GM18498 (cell line): ENCODE results near the gene ATL3.
A peak's percentile ranks its signal among the peaks of the same experiment; 100 is the strongest.
"Not testable (repeated sequence)": the region's sequence is repeated elsewhere in the genome, so short reads cannot be mapped to it uniquely, and the experiment has no call there.

ENCODE experiments used
- ATAC-seq: cut with Tn5 transposase; IDR thresholded peaks from one replicate; pipeline ENCODE4 v1.9.1; 2021; ENCODE audit warnings: mild to moderate bottlenecking, moderate library complexity; ENCODE audit not compliant: unreplicated experiment

ATL3 gene

DNA sequence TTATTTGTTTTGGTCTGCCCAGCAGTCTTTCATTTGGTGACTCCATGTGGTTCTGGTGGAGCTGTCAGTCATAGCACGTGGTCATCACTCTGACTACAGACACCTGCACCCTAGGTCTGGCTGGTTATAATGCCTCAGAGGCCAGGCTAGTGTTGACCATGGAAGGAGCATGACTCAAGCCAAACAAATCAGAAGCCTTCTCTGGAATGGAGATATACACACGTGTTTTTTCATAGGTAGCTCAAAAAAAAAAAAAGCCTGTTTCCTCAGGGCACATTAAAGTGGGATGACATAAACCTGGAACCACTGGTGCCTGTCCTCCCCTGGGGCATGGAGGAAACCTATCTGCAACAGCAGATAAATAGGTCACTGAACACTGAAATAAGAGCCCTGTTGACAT is 48.9 kb downstream of the ATL3 start:
- ATAC-seq: no peak

DNA sequence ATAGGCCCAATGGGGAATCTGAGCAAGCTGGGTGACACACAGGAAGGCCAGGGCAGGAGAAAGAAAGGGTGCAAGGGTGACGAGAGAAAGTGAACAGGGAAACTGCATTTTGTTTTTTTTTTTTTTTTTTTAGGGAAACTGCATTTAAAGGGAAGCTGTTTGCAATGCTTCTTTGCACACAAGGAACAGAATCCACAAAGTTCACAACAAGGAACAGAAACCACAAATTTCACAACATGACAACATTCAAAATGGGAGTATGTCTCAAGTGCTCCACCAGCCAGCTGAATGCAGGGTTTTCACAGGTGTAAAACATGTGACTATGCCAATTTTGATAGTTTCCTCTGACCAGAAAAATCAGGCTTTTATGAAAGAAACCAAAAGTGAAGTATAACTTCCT is 50.1 kb downstream of the ATL3 start:
- ATAC-seq: no peak

DNA sequence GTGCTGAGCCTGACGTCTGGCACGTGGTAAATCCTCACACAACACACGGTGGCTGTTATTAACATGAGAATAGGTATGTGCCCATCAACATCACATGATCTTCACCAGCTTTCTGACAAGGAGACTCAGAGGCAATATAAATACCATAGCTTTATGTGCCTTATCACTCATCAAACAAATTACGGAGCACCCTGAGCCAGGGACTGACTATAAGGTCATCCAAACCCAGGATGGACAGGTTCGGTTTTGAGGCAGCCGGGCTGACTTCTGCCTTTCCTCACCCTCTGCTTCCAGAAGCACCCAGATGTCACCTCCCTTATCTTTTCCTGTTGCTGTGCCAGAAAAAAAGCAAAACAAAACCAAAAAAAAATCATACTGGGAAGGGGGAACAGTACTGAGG is 51.2 kb downstream of the ATL3 start:
- no peak for ATAC-seq

DNA sequence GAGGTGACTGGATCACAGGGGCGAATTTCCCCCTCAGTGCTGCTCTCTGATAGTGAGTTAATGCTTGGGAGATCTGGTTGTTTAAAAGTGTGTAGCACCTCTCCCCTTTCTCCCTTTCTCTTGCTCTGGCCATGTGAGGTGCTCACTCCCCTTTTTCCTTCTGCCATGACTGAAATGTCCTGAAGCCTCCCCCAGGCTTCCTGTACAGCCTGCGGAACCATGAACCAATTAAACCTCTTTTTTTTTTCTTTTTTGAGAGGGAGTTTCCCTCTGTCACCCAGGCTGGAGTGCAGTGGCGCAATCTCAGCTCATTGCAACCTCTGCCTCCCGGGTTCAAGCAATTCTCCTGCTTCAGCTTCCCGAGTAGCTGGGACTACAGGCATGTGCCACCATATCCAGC is 53.5 kb downstream of the ATL3 start:
- ATAC-seq: not testable (repeated sequence)

DNA sequence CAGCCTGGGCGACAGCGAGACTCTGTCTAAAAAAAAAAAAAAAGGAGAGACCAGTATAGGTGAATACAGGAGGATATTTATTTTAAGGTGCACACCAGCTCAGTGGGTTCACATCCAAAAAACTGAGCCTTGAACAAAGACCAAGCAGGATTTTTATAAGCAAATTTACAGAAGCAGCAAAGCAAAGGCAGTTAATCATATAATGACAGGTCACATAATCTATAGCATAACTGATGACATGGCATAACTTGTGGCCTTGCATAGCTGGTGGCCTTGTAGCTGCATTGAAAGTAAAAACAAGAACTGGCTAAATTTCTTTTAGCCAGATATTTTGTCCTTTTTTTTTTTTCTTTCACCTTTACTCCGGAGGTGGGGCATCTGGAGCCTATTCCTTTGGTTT is 54.2 kb downstream of the ATL3 start:
- no peak for ATAC-seq

DNA sequence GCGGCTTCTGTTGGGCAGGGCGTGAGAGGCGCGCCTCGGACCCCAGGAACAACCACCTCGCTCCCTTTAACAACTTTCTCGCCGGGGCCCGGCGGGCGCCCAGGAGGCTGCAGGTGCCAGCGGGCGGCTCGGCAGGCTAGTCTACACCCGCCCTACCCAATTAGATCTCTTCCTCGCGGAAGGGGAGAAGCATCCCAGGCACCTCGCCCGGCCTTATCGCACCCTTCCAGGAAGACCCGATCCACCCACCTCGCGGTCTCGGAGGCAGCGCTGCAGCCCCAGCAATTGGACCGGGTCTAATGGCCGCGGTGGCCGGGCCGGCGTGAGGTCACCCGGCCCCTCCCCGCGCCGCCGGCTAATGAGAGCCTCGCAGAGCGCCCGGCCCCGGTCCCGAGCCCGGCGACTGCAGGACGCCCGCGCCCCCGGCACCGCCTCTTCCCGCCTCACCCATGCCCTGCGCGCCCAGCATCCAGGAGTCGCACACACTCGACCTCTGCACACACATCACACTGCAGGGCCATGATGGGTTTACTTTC is 57.0 kb downstream of the ATL3 start, which contains the start of gene PLAAT3:
Gene PLAAT3 (minus strand): TSS at position 298 of the 536 bp plus-strand sequence. CDS start 419 bp downstream, outside the sequence.
- peak; percentile 51 for ATAC-seq

DNA sequence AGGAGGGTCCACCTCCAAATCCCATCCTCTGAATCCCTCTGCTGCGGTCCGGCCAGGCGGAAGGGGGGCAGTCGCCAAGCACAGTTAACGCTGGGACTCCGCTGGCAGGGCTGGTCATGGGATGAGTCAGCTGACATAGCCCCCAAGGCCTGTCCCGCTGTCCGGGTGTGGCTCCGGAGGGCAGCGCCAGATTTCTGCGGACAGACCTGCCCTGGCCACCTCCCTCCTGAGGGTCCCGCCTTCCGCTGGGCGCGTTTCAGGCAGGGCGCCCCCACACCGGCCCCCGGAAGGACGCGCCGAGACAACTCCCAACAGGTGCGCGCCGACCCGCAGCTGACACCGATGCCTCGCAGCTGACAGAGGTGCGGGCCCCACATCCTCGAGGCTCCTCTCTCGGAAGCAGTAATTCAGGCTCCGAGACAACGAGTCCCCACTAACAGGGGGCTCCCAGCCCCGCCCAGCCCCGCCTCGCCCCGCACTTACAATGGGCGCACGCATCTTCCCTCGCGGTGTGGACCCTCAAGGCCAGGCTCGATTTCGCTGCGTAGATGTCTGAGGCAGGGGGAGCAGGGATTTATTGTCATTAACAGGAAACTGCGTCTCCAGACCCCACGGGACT is 57.5 kb downstream of the ATL3 start:
- ATAC-seq: peak; percentile 49

DNA sequence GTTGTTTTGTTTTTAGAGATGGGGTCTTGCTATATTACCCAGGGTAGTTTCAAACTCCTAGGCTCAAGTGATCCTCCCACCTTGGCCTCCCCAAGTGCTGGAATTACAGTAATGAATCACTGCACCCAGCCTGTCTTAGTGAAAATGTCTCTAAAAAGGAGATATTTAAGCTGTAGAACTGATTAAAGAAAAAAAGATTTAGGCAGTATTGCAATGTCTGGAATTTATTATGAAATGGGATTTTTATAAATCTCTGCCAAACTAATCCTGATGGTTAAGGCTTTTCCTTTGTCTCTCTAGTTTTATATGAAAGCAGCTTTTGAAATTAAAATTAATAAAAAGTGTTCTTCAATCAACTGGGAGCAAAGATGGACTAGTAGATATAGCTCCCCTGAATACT is 59.0 kb downstream of the ATL3 start:
- ATAC-seq: no peak

DNA sequence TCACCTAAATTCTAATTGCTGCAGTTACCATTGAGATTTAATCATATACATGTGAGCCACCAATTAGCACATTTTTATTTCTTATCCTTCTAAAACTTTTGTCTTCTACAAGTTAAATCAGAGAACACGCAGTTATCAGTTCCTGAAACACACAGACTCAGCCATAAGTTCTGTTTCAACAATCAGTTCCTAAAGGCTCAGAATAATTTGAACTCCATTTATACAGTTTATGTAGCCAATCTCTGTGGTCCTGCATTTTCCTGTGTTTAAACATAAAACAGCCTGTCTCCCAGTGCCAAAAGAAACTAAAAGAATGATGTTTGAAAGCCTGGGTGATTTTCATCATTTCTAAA is 59.8 kb downstream of the ATL3 start:
- no peak for ATAC-seq

DNA sequence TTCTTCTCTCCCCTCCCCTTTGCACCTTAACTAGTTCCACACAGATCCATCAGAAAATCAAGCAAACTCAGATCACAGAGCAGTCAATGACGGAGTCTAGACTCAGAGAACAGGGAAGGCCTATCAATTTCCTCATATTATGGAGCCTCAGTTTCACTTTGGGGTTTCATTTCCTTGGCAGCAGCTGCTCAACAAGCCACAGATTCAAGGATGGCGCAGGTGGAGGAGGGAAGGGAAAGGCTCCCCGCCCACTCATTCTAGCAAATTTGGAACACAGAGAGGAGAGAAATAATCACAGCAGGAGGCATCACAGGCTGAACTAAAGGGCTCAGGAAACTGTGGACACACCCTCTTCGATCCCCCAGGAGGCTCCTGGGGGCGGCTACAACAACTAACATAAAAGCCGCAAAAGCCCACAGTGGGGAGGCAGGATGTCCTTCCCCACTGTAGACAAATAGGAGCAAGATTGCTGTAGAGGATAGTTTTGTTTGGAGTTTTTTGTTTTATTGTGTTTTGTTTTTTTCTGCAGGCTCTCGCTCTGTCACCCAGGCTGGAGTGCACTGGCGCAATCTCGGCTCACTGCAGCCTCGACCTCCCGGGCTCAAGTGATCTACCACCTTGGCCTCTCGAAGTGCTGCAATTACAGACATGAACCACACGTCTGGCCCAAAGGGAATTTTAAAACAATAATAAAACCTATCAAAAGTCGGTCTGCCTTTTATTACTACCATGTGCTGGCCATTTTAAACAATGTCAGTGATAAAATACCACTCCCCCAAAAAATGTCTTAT is 60.4 kb downstream of the ATL3 start:
- no peak for ATAC-seq

DNA sequence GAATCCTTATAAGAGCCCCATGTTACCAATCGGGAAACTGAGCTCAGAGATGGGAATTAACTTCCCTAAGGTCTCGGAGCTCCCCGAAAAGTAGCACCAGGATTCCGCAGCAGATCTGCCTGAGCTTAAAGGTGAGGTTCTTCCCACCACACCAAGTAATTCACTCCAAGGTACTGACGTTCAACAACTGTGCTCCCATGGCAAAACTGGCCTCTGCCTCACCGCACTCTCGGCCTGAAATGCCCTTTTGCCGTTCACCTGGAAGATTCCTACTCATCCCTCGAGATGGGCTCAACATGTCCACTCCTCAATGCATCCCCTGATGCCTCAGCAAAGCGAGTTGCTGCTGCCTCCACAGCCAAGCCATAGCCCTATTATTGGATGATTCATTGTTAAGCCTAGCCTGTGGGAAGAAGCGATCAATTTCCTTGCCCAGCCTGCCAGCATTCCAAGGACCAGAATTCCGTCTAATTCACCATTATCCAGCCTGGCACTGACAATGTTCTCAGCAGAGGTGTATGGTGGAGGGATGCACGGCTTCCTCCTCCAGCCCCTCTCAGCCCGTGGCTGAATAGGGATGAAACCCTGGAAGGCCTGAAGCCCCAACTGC is 61.1 kb downstream of the ATL3 start:
- no peak for ATAC-seq

DNA sequence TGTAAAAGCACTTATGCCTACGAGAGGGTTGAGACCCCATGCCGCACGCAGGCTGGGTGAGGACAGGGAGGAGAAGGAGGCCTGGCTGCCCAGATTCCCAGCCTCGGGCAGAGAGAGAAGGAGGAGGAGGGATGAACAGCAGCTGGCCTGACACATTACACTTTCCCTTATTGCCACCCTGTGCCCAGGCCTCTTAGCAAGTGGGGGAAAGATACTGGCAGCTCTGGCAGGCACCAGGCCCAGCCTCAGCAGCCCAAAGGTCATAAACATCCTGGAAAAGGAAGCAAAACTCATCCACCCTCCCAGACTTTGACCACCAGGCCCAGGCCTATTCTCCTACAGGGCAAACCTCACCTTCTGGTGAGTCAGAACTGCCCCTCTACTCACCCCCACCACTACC is 61.6 kb downstream of the ATL3 start:
- ATAC-seq: no peak

DNA sequence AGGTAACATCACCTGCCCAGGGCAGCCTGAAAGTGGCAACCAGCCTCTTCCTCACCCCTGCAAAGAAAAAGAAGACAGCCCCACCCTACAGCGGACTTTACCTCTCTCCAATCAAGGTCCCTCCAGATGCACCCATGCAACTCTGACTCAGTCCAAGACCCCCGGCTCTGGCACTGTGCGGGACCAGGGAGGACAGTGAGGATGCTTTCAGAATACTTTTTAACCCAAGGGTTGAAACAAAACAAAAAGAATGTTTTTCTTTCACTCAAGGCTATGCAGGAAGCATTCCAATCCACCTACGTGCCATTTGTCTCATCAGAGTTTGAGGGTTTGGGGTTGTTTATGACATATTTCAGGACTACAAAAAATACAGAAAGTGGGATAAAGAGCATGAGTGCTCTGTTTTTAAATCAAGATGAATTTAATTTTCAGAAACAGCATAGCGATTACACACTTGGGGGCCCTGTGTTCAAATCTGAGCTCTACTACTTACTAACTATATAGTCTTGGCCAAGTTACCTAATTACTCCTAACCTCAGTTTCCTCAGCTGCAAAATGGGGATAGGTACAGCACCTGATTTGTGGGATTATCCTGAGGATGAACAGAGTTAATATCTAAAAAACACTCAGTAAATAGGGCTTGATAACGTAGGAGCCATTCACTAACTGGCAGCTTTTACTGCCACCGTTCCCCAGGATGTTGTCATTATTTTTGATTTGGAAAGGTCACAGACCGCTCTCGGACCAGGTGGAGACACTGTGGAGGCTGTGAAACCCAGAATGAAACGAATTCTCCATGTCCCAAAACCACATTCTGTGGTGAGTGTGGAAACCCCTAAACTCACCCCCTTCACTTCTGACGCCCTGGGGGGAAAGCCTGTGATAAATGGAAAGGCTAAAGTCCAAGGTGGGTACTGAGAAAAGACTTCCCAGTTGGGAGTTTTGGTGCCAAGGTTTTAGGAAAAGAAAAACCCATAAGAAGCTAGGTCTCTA is 62.5 kb downstream of the ATL3 start:
- no peak for ATAC-seq

DNA sequence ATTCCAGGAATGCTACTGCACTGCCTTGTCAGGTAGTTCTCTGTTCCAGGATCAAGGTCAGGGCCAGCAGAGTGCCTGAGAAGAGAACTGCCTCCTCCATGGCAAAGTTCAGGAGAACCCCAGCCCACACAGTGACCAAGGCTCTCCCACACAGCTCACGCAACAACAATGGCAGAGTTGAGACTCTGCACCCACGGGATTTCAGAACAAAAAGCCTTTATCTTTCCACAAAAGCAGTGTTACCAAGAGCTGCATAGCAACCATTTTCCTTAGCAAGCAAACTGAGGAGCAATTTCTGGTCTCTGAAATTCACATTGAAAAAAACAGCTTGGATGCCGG is 68.0 kb downstream of the ATL3 start:
- ATAC-seq: no peak

DNA sequence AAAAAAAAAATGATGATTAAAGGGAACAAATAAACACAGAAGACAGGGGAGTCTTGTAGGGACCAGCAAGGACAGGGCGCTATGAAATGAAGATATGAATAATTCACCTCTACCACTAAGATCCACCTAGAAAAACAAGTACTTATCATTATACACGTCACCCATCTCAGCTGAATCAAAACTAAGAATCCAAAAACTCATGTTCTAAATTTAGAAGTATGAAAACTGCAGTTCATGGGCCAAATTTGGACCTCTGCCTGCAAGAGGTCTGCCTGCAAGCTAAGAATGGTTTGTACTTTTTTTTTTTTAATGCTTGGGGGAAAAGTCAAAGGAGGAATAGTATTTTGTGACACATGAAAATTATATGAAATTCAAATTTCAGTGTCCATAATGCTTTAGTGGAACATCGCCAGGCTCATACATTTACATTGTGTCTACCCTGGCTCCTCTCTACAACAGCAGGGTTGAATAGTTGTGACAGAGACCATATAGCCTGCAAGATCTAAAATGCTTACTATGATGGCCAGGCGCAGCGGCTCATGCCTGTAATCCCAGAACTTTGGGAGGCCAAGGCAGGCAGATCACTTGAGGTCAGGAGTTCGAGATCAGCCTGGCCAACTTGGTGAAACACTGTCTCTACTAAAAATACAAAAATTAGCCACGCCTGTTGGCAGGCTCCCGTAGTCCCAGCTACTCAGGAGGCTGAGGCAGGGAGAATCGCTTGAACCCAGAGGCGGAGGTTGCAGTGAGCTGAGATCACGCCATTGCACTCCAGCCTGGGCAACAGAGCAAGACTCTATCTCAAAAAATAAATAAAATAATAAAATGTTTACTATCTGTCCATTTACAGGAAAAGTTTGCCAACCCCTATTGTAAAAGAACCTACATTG is 68.6 kb downstream of the ATL3 start:
- not testable (repeated sequence) for ATAC-seq

DNA sequence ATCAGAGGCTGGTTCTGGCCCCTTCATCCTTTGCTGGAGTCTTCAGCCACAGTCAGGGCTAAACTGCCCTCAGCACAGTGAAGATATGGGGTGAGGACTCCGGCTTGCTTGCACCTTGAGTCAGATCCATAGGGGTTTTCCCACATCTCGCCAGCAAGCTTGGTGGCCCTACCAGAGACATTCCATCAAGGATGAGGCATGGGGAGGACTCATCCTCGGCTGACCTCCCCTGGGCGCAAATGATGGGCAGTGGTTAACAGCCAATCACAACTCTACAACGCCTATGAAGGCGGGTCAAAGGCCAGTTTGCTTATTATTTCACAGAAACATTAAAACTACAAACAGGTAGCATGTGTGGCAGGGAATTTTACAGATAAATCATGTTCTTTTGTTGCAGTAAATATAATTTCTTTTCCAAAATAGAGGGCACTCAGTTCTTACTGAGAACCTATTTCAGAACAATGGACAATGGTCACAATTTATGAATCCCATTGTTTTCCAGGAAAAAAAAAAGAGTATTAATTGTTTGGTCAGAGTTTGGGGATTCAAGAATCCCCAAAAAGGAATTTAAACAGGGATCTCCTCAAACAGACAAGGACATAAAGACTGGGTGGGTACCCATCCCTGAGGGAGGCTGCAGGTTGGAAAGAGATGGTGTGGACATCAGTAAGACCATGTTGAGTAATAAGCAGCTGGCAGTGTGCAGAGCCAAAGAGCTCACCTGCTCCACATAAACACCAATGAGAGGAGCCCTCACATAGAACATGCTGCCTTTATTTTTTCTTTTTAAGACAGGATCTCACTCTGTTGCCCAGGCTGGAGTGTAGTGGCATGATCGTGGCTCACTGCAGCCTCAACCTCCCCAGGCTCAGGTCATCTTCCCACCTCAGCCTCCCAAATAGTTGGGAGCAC is 71.7 kb downstream of the ATL3 start:
- ATAC-seq: no peak

DNA sequence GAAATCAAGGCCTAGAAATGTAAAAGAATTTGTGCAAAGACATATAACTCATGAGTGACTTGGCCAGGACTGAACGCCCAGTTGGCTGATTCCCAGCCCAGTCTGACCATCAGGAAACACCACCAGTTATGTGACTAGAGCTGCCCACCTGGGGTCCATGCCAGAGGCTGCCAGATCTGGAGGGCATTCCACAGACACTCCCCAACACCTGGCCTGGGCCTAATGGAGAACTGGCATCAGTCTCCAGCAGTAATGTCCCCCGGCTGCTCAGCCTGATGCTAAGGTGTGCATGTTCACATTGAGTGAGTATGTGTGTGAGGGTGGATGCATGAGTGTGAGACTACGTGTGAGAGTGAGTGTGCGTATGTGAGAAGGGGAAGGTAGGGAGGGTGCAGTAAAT is 72.6 kb downstream of the ATL3 start:
- ATAC-seq: no peak

DNA sequence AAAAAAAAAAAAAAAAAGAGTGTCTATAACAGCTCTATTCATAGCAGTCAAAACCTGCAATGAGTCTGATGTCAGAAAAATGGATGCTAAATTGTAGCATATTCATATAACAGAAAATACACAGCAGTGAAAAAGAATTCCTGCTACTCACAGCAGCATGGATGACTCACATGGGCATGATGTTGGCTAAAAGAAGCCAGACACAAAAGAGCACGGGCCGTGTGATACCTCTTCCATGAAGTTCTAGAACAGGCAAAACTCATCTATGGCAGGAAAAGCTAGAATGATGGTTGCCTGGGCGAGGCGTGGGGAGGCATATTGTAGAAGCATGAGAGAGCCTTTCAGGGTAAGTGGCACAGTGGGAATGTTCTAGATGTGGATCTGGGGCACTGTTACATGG is 75.9 kb downstream of the ATL3 start:
- ATAC-seq: no peak

DNA sequence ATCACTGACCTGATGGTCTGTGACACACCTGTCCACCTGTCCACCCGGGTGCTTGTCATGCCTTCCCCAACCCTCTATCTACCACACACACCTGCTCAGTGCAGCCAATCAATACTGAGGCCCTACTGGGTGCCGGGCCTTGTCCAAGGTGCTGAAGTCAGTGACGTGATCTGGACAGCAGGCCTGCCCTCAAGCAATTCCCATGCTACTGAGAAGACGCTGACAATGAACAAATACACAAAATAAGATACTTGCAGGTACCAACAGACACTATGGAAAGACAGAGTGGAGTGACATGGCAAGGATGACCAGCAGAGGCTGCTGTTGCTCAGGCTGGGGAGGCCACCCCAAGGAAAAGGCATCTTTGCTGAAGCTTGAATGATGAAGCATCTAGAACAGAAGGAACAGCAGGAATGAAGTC is 78.2 kb downstream of the ATL3 start:
- ATAC-seq: no peak
